ACC112 (cell line): ENCODE results near the gene KLHDC3.

ENCODE experiments used
- H2AFZ ChIP-seq: fragments of 200-600 bp; sonication (generic); one replicate; pipeline ENCODE4 v1.6.0; 2017; ENCODE audit warnings: antibody characterized with exemption, low read length; ENCODE audit not compliant: unreplicated experiment
- H3K27ac ChIP-seq: fragments of 200-600 bp; sonication (generic); 2 replicates; pipeline ENCODE4 v1.5.1; 2014; ENCODE audit warnings: low read depth, mild to moderate bottlenecking, antibody characterized with exemption, low read length, moderate library complexity
- H3K27me3 ChIP-seq: fragments of 200-600 bp; sonication (generic); 2 replicates; pipeline ENCODE4 v1.6.1; 2014; ENCODE audit warnings: mild to moderate bottlenecking, antibody characterized with exemption, low read length, moderate library complexity, mixed read lengths; ENCODE audit not compliant: insufficient read depth
- H3K36me3 ChIP-seq: fragments of 200-600 bp; sonication (generic); 2 replicates; pipeline ENCODE4 v1.6.1; 2016; ENCODE audit warnings: mild to moderate bottlenecking, antibody characterized with exemption, low read length, moderate library complexity, mixed read lengths; ENCODE audit not compliant: insufficient read depth
- H3K4me1 ChIP-seq: fragments of 200-600 bp; sonication (generic); one replicate; pipeline ENCODE4 v1.6.1; 2016; ENCODE audit warnings: low read length, mixed read lengths; ENCODE audit not compliant: insufficient read depth, unreplicated experiment, control insufficient read depth
- H3K4me3 ChIP-seq: fragments of 200-600 bp; sonication (generic); 2 replicates; pipeline ENCODE4 v1.5.1; 2014; ENCODE audit warnings: mild to moderate bottlenecking, low read depth, low read length
- H3K79me2 ChIP-seq: fragments of 200-600 bp; sonication (generic); one replicate; pipeline ENCODE4 v1.6.0; 2016; ENCODE audit warnings: low read length; ENCODE audit not compliant: control insufficient read depth, unreplicated experiment, insufficient read depth

The KLHDC3 gene

GRCh38 chr6:43013097-43013842 is 779 bp upstream of the KLHDC3 start:
- H2AFZ ChIP-seq, result peak overlapping the region; percentile 81
- peaks cover 7% of the 10 kb centered on the region; the same call in 1 of the 2 replicates for H3K36me3 ChIP-seq
- peaks cover 53% of the 10 kb centered on the region for H3K79me2 ChIP-seq
- H3K27me3 ChIP-seq, result no peaks in the 10 kb centered on the region
- peak overlapping the region; percentile 89 for H3K4me3 ChIP-seq
- peaks cover 28% of the 10 kb centered on the region for H3K4me1 ChIP-seq
- peak overlapping the region; percentile 16; the same call in 1 of the 2 replicates for H3K27ac ChIP-seq

GRCh38 chr6:43014434-43014909 is 423 bp downstream of the KLHDC3 start:
- H3K79me2 ChIP-seq, result peaks cover 53% of the 10 kb centered on the region
- peak overlapping the region; percentile 89 for H3K4me3 ChIP-seq
- peak overlapping the region; percentile 64 for H3K27ac ChIP-seq
- no peaks in the 10 kb centered on the region for H3K27me3 ChIP-seq
- H2AFZ ChIP-seq, result peak overlapping the region; percentile 23
- H3K4me1 ChIP-seq, result peaks cover 28% of the 10 kb centered on the region
- H3K36me3 ChIP-seq, result peaks cover 2% of the 10 kb centered on the region; the same call in 1 of the 2 replicates

- H2AFZ ChIP-seq, result no peak overlapping the region
- H3K27ac ChIP-seq, result no peak overlapping the region
- no peaks in the 10 kb centered on the region; the same call in 1 of the 2 replicates for H3K36me3 ChIP-seq
- peaks cover 53% of the 10 kb centered on the region for H3K79me2 ChIP-seq
- H3K4me1 ChIP-seq, result peaks cover 34% of the 10 kb centered on the region
- no peak overlapping the region for H3K4me3 ChIP-seq
- H3K27me3 ChIP-seq, result no peaks in the 10 kb centered on the region
Measured at GRCh38 chr6:43016176-43016942, 2.3 kb downstream of the KLHDC3 start.

- H3K4me3 ChIP-seq, result no peak overlapping the region
- H3K27me3 ChIP-seq, result no peaks in the 10 kb centered on the region
- H3K4me1 ChIP-seq, result peaks cover 29% of the 10 kb centered on the region
- H3K27ac ChIP-seq, result no peak overlapping the region
- H2AFZ ChIP-seq, result no peak overlapping the region
- H3K36me3 ChIP-seq, result no peaks in the 10 kb centered on the region; the same call in 1 of the 2 replicates
- H3K79me2 ChIP-seq, result peaks cover 55% of the 10 kb centered on the region
Measured at GRCh38 chr6:43016943-43017334, 2.9 kb downstream of the KLHDC3 start.

GRCh38 chr6:43019152-43019551 is 5.1 kb downstream of the KLHDC3 start:
- no peaks in the 10 kb centered on the region for H3K27me3 ChIP-seq
- peaks cover 59% of the 10 kb centered on the region for H3K79me2 ChIP-seq
- no peak overlapping the region for H3K4me3 ChIP-seq
- no peak overlapping the region for H2AFZ ChIP-seq
- H3K4me1 ChIP-seq, result peaks cover 24% of the 10 kb centered on the region
- H3K27ac ChIP-seq, result no peak overlapping the region
- H3K36me3 ChIP-seq, result no peaks in the 10 kb centered on the region; the same call in 1 of the 2 replicates

GRCh38 chr6:43020052-43020705 is 6.1 kb downstream of the KLHDC3 start:
- Histone ChIP-seq H2AFZ (no peak overlapping the region), H3K27me3 (no peaks in the 10 kb centered on the region), H3K79me2 (peaks cover 58% of the 10 kb centered on the region), H3K27ac (peak overlapping the region; percentile 1; the same call in 1 of the 2 replicates), H3K4me3 (no peak overlapping the region), H3K4me1 (peaks cover 24% of the 10 kb centered on the region), H3K36me3 (peaks cover 8% of the 10 kb centered on the region; the same call in 1 of the 2 replicates)

- H3K4me3 ChIP-seq, result peak overlapping the region; percentile 100
- H3K27me3 ChIP-seq, result no peaks in the 10 kb centered on the region
- H3K36me3 ChIP-seq, result peaks cover 8% of the 10 kb centered on the region; the same call in 1 of the 2 replicates
- H3K79me2 ChIP-seq, result peaks cover 52% of the 10 kb centered on the region
- peaks cover 19% of the 10 kb centered on the region for H3K4me1 ChIP-seq
- no peak overlapping the region for H2AFZ ChIP-seq
- H3K27ac ChIP-seq, result peak overlapping the region; percentile 75
Measured at GRCh38 chr6:43020847-43021246, 6.8 kb downstream of the KLHDC3 start.

GRCh38 chr6:43021270-43022047 is 7.4 kb downstream of the KLHDC3 start, which contains the start of gene RRP36:
TSS of gene RRP36 (plus strand) at chr6:43021623. CDS start at chr6:43021655, 32 bp downstream.
- Histone ChIP-seq H3K4me1 (peaks cover 13% of the 10 kb centered on the region), H2AFZ (peak within 1 kb of the TSS; percentile 40), H3K36me3 (peaks cover 8% of the 10 kb centered on the region; the same call in 1 of the 2 replicates), H3K79me2 (peaks cover 46% of the 10 kb centered on the region), H3K4me3 (peak within 1 kb of the TSS; percentile 100), H3K27me3 (no peaks in the 10 kb centered on the region), H3K27ac (peak within 1 kb of the TSS; percentile 75)

GRCh38 chr6:43024436-43024835 is 10.4 kb downstream of the KLHDC3 start:
- H2AFZ ChIP-seq, result no peak overlapping the region
- H3K36me3 ChIP-seq, result peaks cover 23% of the 10 kb centered on the region
- no peaks in the 10 kb centered on the region for H3K27me3 ChIP-seq
- H3K4me1 ChIP-seq, result peaks cover 10% of the 10 kb centered on the region
- no peak overlapping the region for H3K4me3 ChIP-seq
- peaks cover 32% of the 10 kb centered on the region for H3K79me2 ChIP-seq
- H3K27ac ChIP-seq, result no peak overlapping the region
